Psoas muscle (tissue), 8 donors: ENCODE data around the gene SLC7A6. TPM values are rescaled to one million over a fixed set of nuclear protein-coding genes. Genes with fewer than 3 reads are reported as not detected.

Source experiments
- ATAC-seq, 4 donors: fragments of 200-7000 bp; cut with Tn5 transposase; one replicate each; pipeline ENCODE4 v1.9.1; 2020; ENCODE audit warnings: moderate library complexity in 3 of 4, mild to moderate bottlenecking in 2 of 4
- DNase-seq, 2 donors: peaks; one replicate each; pipeline ENCODE4 v3.0.0-alpha.2; 2020
- H3K27ac ChIP-seq: fragments of 200-600 bp; one replicate; pipeline ENCODE4 v1.8.0; 2022
- H3K27me3 ChIP-seq, 3 donors: fragments of 200-600 bp in 1 of 3; one replicate each; pipeline versions ENCODE4 v1.6.1 to v1.8.0; 2013 to 2022; ENCODE audit warnings: low read length in 2 of 3, mild to moderate bottlenecking in 2 of 3, moderate library complexity in 1 of 3; ENCODE audit not compliant: insufficient read depth in 3 of 3
- H3K36me3 ChIP-seq, 2 donors: fragments of 200-600 bp in 1 of 2; one replicate each; pipeline versions ENCODE4 v1.6.1 to v1.8.0; 2013 to 2022; ENCODE audit warnings: low read depth in 1 of 2, mild to moderate bottlenecking in 1 of 2, moderate library complexity in 1 of 2; ENCODE audit not compliant: insufficient read depth in 1 of 2
- H3K4me1 ChIP-seq: fragments of 200-600 bp; one replicate; pipeline ENCODE4 v1.8.0; 2022
- H3K4me3 ChIP-seq: fragments of 200-600 bp; one replicate; pipeline ENCODE4 v1.8.0; 2022; ENCODE audit warnings: mild to moderate bottlenecking
- H3K9me3 ChIP-seq: fragments of 200-600 bp; one replicate; pipeline ENCODE4 v1.8.0; 2022
- CTCF ChIP-seq: fragments of 200-600 bp; IDR thresholded peaks from one replicate; pipeline ENCODE4 v1.8.0; 2022; ENCODE audit warnings: antibody characterized with exemption
- WGBS, 3 donors: extraction: QIAGEN DNeasy Blood & Tissue Kit; methylation state at CpG; one replicate each; pipeline versions ENCODE4 v1.1.6 to v1.1.7; 2013; 5-methylcytosine and 5-hydroxymethylcytosine counted together
- intact Hi-C, 2 donors: fragments of 100-400 bp; cut with DNase I; formaldehyde crosslinking; loops; one replicate each; pipeline versions ENCODE4 v1.11.0 to v1.14.2; 2022
- polyA plus RNA-seq, 3 donors: library from polyadenylated mRNA; stranded (reverse); fragments of 200-250 nt; gene quantifications; one replicate each; pipeline ENCODE4 v1.2.3, GENCODE V29; 2013
- total RNA-seq, 4 donors: library from RNA; stranded (reverse); fragmentation: NEBNext Ultra II Directional in 2 of 4; extraction: Animal tissue kit (Norgen Biotek cat#: 25700) in 2 of 4; gene quantifications; one replicate each; pipeline versions ENCODE4 v1.2.1 to v1.2.4, GENCODE V29; 2021 to 2023
- donor health status: healthy with polysubstance abuse.
- donor health status: DM: no; HTN: no; CAD: no; lungs with moderate emphysema.
- donor health status: Bipolar disorder and iron deficiency.
- donor health status: healthy.
- donor health status: DM: yes; HTN: yes; CAD: no.
- donor health status: DM: no; HTN: no; CAD: no.
- donor health status: DM: no; HTN: no; CAD: no.
- donor health status: DM: yes; HTN: yes; CAD: no.

SLC7A6 gene
- total and polyA plus RNA-seq, 7 donors = 9.2 to 217 (median 48.7) TPM

GRCh38 chr16:68342620-68343019, 78.3 kb downstream of the SLC7A6 start:
- 76 to 81% (median 81%) methylated on average over 7 of the region's 7 CpGs for WGBS, 3 donors
- intact Hi-C loops = no loop called here
- Histone ChIP-seq H3K36me3 (peaks cover 8 to 74% of the 10 kb centered on the region in 2 donors), H3K27ac (no peak overlapping the region), H3K27me3 (no peaks in the 10 kb centered on the region), H3K9me3 (no peaks in the 10 kb centered on the region), H3K4me3 (no peak overlapping the region), H3K4me1 (peaks cover 51% of the 10 kb centered on the region)
- ATAC-seq (no peak), DNase-seq (no peak)
- no peak for TF ChIP-seq CTCF

DNA sequence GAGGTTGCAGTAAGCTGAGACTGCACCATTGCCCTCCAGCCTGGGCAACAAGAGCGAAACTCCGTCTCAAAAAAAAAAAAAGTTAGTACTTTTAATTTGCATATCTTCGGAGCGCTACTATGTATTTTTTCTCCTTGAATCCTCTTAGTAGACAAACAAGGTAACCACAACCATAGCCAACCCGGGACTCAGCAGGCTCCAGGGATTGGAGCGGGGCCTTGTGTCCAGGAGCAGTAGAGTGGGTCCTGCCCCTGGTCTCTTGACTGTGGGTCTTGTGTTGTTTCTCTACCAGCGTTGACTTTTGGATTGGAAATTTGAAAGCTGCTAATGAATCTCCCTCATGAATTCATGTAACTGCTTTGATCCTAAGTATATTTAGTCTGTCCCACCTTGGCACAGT, 78.8 kb downstream of the SLC7A6 start:
- 88 to 94% (median 92%) methylated on average over 7 of the region's 7 CpGs for WGBS, 3 donors
- Histone ChIP-seq H3K36me3 (peaks cover 8 to 74% of the 10 kb centered on the region in 2 donors), H3K27me3 (no peaks in the 10 kb centered on the region), H3K4me1 (peaks cover 52% of the 10 kb centered on the region), H3K9me3 (no peaks in the 10 kb centered on the region), H3K27ac (peak overlapping the region; percentile 78), H3K4me3 (no peak overlapping the region)
- no peak for ATAC-seq
- intact Hi-C loops = no loop called here
- no peak for TF ChIP-seq CTCF
- no peak for DNase-seq

DNA sequence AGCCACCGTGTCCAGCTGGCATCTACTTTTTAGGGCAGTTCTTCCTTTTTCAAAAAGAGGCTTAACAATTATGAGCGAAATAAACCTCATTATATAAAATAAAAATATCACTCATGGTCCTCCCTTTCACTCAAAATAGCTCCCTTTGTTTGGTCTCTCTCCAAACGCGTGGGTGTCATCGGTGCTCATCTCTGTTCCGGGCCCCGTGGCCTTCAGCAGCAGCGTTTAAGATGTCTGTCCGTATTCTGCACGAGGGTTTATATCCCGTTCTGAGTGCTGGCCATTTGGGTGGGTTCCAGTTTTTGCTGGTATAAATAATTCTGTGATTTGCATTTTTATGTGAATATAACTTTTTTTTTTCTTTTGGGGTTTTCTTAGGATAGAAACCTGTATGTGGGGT, 79.9 kb downstream of the SLC7A6 start:
- Histone ChIP-seq H3K4me1 (peaks cover 58% of the 10 kb centered on the region), H3K9me3 (no peaks in the 10 kb centered on the region), H3K36me3 (peaks cover 8 to 73% of the 10 kb centered on the region in 2 donors), H3K4me3 (no peak overlapping the region), H3K27ac (peak overlapping the region; percentile 78), H3K27me3 (no peaks in the 10 kb centered on the region)
- ATAC-seq (peak in 1 of 4 donors; percentile 38), DNase-seq (no peak)
- TF ChIP-seq CTCF = no peak
- WGBS, 3 donors = 22 to 46% (median 32%) methylated on average over 11 of the region's 11 CpGs
- intact Hi-C loops = no loop called here

DNA sequence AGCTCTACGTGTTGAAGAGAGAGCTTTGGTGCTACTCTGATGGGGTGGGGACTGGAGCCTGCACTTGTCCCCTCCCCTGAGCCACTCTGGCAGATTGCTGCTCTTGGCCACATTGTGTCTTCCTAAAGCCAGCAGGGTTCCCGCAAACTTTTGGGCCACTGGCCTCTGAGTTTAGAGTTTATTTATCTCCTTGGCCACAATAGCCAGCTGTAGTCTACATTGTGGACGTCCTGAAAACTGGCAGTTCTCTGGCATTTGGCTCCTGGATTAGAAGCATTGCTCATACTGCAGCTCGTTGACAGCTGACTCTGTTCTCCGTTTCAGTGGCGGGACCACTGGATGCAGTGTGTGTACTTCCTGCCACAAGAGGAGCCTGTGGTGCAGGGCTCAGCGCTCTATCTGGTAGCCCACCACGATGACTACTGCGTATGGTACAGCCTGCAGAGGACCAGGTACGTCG, 81.1 kb downstream of the SLC7A6 start:
- TF ChIP-seq CTCF = no peak
- H3K4me3 ChIP-seq = peak overlapping the region; percentile 26
- no peaks in the 10 kb centered on the region for H3K27me3 ChIP-seq
- peak overlapping the region; percentile 78 for H3K27ac ChIP-seq
- H3K36me3 ChIP-seq = peaks cover 0 to 72% of the 10 kb centered on the region in 2 donors
- H3K9me3 ChIP-seq = no peaks in the 10 kb centered on the region
- WGBS, 3 donors = 35 to 54% (median 41%) methylated on average over 11 of the region's 11 CpGs
- H3K4me1 ChIP-seq = peaks cover 61% of the 10 kb centered on the region
- intact Hi-C loops = no loop called here
- ATAC-seq (peak; percentile 83 to 88 (median 84)), DNase-seq (peak; percentile 46 to 80)
